ENCODE results near the gene PIP5K1B. TPM values are rescaled to one million over a fixed set of nuclear protein-coding genes. Genes with fewer than 3 reads are reported as not detected.

PIP5K1B gene
- total RNA-seq, 1 experiment from 2014 or later, result 2.5 TPM

DNA sequence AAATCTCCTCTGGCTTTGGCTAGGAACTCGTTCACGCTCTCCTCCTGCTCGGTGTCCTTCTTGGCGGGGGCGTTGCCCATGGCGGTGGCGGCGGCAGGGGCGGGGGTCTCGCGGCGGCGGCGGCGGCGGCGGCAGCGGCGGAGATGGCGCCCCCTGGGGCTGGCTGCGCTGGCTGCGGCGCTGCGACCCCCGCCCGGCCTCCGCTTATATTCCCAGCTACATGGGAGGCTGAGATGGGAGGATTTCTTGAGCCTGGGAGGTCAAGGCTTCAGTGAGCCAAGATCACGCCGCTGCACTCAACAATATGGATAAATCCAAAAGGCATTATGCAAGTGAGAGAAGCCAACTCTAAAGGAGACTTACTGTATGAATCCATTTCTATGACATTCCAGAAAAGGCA is 309.0 kb downstream of the PIP5K1B start, which contains the start of gene PRKACG:
PRKACG (minus strand) TSS at position 101 of the 400 bp plus-strand sequence; CDS start at position 80, 21 bp downstream.
- Histone ChIP-seq H3K18ac (ENCODE audit: insufficient read length, low read depth, low read length) (no peak within 1 kb of the TSS), H3K9me3 (ENCODE audit: control insufficient read depth, low read depth, low read length) (no peaks in the 10 kb centered on the region), H3K56ac (ENCODE audit: insufficient read length, low read depth, low read length) (no peak within 1 kb of the TSS), H3K23me2 (ENCODE audit: insufficient read length, low read depth, low read length, poor library complexity, severe bottlenecking) (no peaks in the 10 kb centered on the region), H3K79me2 (ENCODE audit: insufficient read depth, low read length) (no peaks in the 10 kb centered on the region), H3K9ac (ENCODE audit: extremely low read depth, insufficient read length, low read length) (no peak within 1 kb of the TSS), H3K27ac (ENCODE audit: insufficient read length, low read depth, low read length) (no peak within 1 kb of the TSS), H3K79me1 (ENCODE audit: insufficient read depth, low read depth, low read length, poor library complexity, severe bottlenecking) (no peaks in the 10 kb centered on the region), H3K4me2 (ENCODE audit: insufficient read depth, insufficient read length, low read length) (no peak within 1 kb of the TSS), H2BK20ac (ENCODE audit: low read depth, low read length, poor library complexity, severe bottlenecking) (no peak within 1 kb of the TSS), H3K4me1 (ENCODE audit: insufficient read depth, low read length) (peaks cover 3% of the 10 kb centered on the region; the same call in 1 of the 2 replicates), H4K5ac (ENCODE audit: insufficient read length, low read depth, low read length) (no peak within 1 kb of the TSS), H3K27me3 (ENCODE audit: insufficient read depth, low read length) (no peaks in the 10 kb centered on the region), H3K14ac (ENCODE audit: insufficient read depth, low read length) (no peak within 1 kb of the TSS), H4K20me1 (ENCODE audit: control insufficient read depth, insufficient read depth, insufficient read length) (no peaks in the 10 kb centered on the region), H2BK120ac (ENCODE audit: low read depth, low read length, poor library complexity, severe bottlenecking) (no peak within 1 kb of the TSS), H3K23ac (ENCODE audit: insufficient read length, low read depth, low read length) (no peak within 1 kb of the TSS), H2AFZ (ENCODE audit: low read length) (no peak within 1 kb of the TSS), H4K8ac (replicated peaks; ENCODE audit: insufficient read length, low read depth, low read length) (no peak within 1 kb of the TSS), H4K91ac (ENCODE audit: insufficient read length, low read depth, low read length) (no peak within 1 kb of the TSS), H3K4ac (ENCODE audit: low read depth, low read length) (no peak within 1 kb of the TSS), H2AK5ac (ENCODE audit: insufficient read length, low read length) (no peak within 1 kb of the TSS), H2BK5ac (ENCODE audit: insufficient read length, low read length) (no peak within 1 kb of the TSS), H3T11ph (ENCODE audit: low read length) (no peak within 1 kb of the TSS), H2BK15ac (ENCODE audit: low read depth, low read length) (no peak within 1 kb of the TSS), H2BK12ac (ENCODE audit: insufficient read length, low read depth, low read length) (no peak within 1 kb of the TSS)
- no peak within 1 kb of the TSS for H3K4me3 Mint-ChIP-seq
- TF ChIP-seq, protein P1, sequence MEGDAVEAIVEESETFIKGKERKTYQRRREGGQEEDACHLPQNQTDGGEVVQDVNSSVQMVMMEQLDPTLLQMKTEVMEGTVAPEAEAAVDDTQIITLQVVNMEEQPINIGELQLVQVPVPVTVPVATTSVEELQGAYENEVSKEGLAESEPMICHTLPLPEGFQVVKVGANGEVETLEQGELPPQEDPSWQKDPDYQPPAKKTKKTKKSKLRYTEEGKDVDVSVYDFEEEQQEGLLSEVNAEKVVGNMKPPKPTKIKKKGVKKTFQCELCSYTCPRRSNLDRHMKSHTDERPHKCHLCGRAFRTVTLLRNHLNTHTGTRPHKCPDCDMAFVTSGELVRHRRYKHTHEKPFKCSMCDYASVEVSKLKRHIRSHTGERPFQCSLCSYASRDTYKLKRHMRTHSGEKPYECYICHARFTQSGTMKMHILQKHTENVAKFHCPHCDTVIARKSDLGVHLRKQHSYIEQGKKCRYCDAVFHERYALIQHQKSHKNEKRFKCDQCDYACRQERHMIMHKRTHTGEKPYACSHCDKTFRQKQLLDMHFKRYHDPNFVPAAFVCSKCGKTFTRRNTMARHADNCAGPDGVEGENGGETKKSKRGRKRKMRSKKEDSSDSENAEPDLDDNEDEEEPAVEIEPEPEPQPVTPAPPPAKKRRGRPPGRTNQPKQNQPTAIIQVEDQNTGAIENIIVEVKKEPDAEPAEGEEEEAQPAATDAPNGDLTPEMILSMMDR (conservative IDR thresholded peaks at IDR 0.05), result no peak
- no peaks in the 10 kb centered on the region; the same call in 1 of the 2 replicates for H3K27me3 Mint-ChIP-seq (ENCODE audit: low read depth)
- no CpG with 5 or more reads among the region's 29 CpGs for WGBS (ENCODE audit: extremely low coverage, insufficient read length, low lambda C conversion rate)
- H3K27ac Mint-ChIP-seq, result no peak within 1 kb of the TSS
- no peak for DNase-seq
- peaks cover 3 to 13% of the 10 kb centered on the region in 2 experiments for H3K9me3 Mint-ChIP-seq
- H3K4me1 Mint-ChIP-seq, result peaks cover 18 to 37% of the 10 kb centered on the region in 2 experiments
- peaks cover 0 to 18% (median 3%) of the 10 kb centered on the region in 3 experiments; a peak in 3 of 7 replicates for H3K36me3 Mint-ChIP-seq (ENCODE audit: insufficient read depth in 1 of 3, low read depth in 3 of 3)
